HepG2 (cell line): ENCODE measurements around the gene PPIP5K1. TPM values are rescaled to one million over a fixed set of nuclear protein-coding genes. Genes with fewer than 3 reads are reported as not detected.
"Not testable (repeated sequence)": the region's sequence is repeated elsewhere in the genome, so short reads cannot be mapped to it uniquely, and the experiment has no call there.

ENCODE experiments used
- ATAC-seq: fragments of 200-7000 bp; cut with Tn5 transposase; 3 replicates; pipeline ENCODE4 v1.9.1; 2020; ENCODE audit warnings: mild to moderate bottlenecking, moderate library complexity
- BruUV-seq: library from RNA; stranded (reverse); fragments of 400-500 nt; replicated peaks from 2 replicates; lab custom pipeline; 2021; lab: Mats Ljungman, UMichigan
- CTCF ChIA-PET: fragments of 300-600 bp; formaldehyde crosslinking; extraction: SDS; loops from one replicate; lab custom pipeline; 2021; ENCODE audit warnings: low total read pairs, inconsistent platforms, low intra/inter-chr PET ratio; lab: Yijun Ruan, JAX
- POLR2A ChIA-PET: fragments of 350-600 bp; sonication (Branson Sonifier 250); formaldehyde crosslinking; loops from one replicate; lab custom pipeline; 2020; ENCODE audit warnings: antibody characterized with exemption, inconsistent platforms; lab: Yijun Ruan, JAX
- DNase-seq: peaks from one replicate; pipeline ENCODE4 v3.0.0-alpha.2; 2015; ENCODE audit warnings: low spot score
- FAIRE-seq: peaks from 3 replicates; lab custom pipeline; 2011; peaks lifted over from hg19 to GRCh38; lab: Jason Lieb, UNC
- H2AFZ ChIP-seq: one replicate; pipeline ENCODE4 v1.6.1; 2011; ENCODE audit warnings: low read length, inconsistent platforms
- H3K27ac ChIP-seq: fragments of 300-600 bp; 3 replicates; pipeline ENCODE4 v1.8.0; 2011; ENCODE audit warnings: mixed run types, mild to moderate bottlenecking, mixed read lengths, low read length, inconsistent platforms; ENCODE audit not compliant: insufficient read depth; ENCODE audit errors: extremely low read length
- H3K27me3 ChIP-seq, 2 experiments: fragments of 200-600 bp in 1 of 2; 2 replicates in 1 of 2; 3 replicates in 1 of 2; pipeline versions ENCODE4 v1.6.0 to v1.8.0; 2011; ENCODE audit warnings: low read length in 2 of 2, mild to moderate bottlenecking in 2 of 2, moderate library complexity in 2 of 2, inconsistent platforms in 1 of 2; ENCODE audit not compliant: insufficient read depth in 2 of 2, control insufficient read depth in 1 of 2
- H3K36me3 ChIP-seq, 2 experiments: fragments of 200-600 bp in 1 of 2; replicated peaks in 1 of 2; 2 replicates in 1 of 2; 3 replicates in 1 of 2; pipeline versions ENCODE4 v1.5.1 to v1.8.0; 2011; ENCODE audit warnings: low read length in 2 of 2, inconsistent platforms in 1 of 2; ENCODE audit not compliant: insufficient read depth in 2 of 2, control insufficient read depth in 1 of 2
- H3K4me1 ChIP-seq: 2 replicates; pipeline ENCODE4 v1.5.1; 2012; ENCODE audit warnings: low read length, inconsistent platforms; ENCODE audit not compliant: insufficient read depth
- H3K4me2 ChIP-seq: 2 replicates; pipeline ENCODE4 v1.6.0; 2011; ENCODE audit warnings: low read depth, low read length, inconsistent platforms
- H3K4me3 ChIP-seq, 3 experiments: fragments of 200-600 bp in 1 of 3; sonication (generic), shearing (Covaris generic) in 1 of 3; replicated peaks in 1 of 3; 2 replicates each; pipeline ENCODE4 v1.5.1; 2011 to 2016; ENCODE audit warnings: low read length in 3 of 3, inconsistent platforms in 2 of 3, low read depth in 2 of 3, mild to moderate bottlenecking in 2 of 3, control low read depth in 1 of 3, mixed read lengths in 1 of 3; ENCODE audit not compliant: insufficient read depth in 1 of 3
- H3K79me2 ChIP-seq: one replicate; pipeline ENCODE4 v1.6.1; 2011; ENCODE audit warnings: low read length, inconsistent platforms; ENCODE audit not compliant: insufficient read depth
- H3K9ac ChIP-seq: 2 replicates; pipeline ENCODE4 v1.6.0; 2011; ENCODE audit warnings: mild to moderate bottlenecking, low read depth, low read length, inconsistent platforms; ENCODE audit not compliant: insufficient read depth
- H3K9me3 ChIP-seq: 2 replicates; pipeline ENCODE4 v1.5.1; 2012; ENCODE audit warnings: mild to moderate bottlenecking, low read length
- H4K20me1 ChIP-seq: 2 replicates; pipeline ENCODE4 v1.6.0; 2011; ENCODE audit warnings: inconsistent platforms, mild to moderate bottlenecking, low read length, moderate library complexity; ENCODE audit not compliant: insufficient read depth
- ATF7 ChIP-seq, 2 experiments: fragments of 450-650 bp in 1 of 2; sonication (generic) in 1 of 2; formaldehyde crosslinking in 1 of 2; IDR thresholded peaks; 2 replicates each; pipeline versions ENCODE4 v1.4.0 to v1.6.1; 2016 to 2020; ENCODE audit warnings: antibody characterized with exemption in 1 of 2, mild to moderate bottlenecking in 1 of 2, missing genetic modification reagents in 1 of 2
- HHEX ChIP-seq: IDR thresholded peaks from 2 replicates; pipeline ENCODE4 v1.6.1; 2016; ENCODE audit warnings: control low read depth
- MAF1 ChIP-seq: sonication (generic); formaldehyde crosslinking; IDR thresholded peaks from 2 replicates; pipeline ENCODE4 v1.5.0; 2020; ENCODE audit warnings: missing genetic modification reagents, borderline replicate concordance
- MTF2 ChIP-seq: sonication (generic); formaldehyde crosslinking; IDR thresholded peaks from 2 replicates; pipeline ENCODE4 v1.5.0; 2020; ENCODE audit warnings: missing genetic modification reagents, borderline replicate concordance
- TAF15 ChIP-seq: fragments of 200-400 bp; formaldehyde crosslinking; IDR thresholded peaks from one replicate; pipeline ENCODE4 v1.6.1; 2018; ENCODE audit warnings: mild to moderate bottlenecking, low read depth, low read length; ENCODE audit not compliant: poor library complexity, severe bottlenecking
- ZBTB49 ChIP-seq: sonication (generic); formaldehyde crosslinking; IDR thresholded peaks from 2 replicates; pipeline ENCODE4 v1.4.0; 2020; ENCODE audit warnings: missing genetic modification reagents, borderline replicate concordance
- ZGPAT ChIP-seq: IDR thresholded peaks from 2 replicates; pipeline ENCODE4 v1.6.1; 2016; ENCODE audit warnings: mild to moderate bottlenecking
- ZHX1 ChIP-seq: sonication (generic); formaldehyde crosslinking; IDR thresholded peaks from 2 replicates; pipeline ENCODE4 v1.8.1; 2022; ENCODE audit warnings: low read depth, mild to moderate bottlenecking, missing genetic modification reagents
- ZNF749 ChIP-seq: sonication (generic); formaldehyde crosslinking; IDR thresholded peaks from 2 replicates; pipeline ENCODE4 v1.8.0; 2022; ENCODE audit warnings: mild to moderate bottlenecking, missing genetic modification reagents, moderate library complexity, borderline replicate concordance
- WGBS: methylation state at CpG from one replicate; pipeline ENCODE4 v1.1.6; 2017; ENCODE audit warnings: low lambda C conversion rate; 5-methylcytosine and 5-hydroxymethylcytosine counted together
- in situ Hi-C: cut with HindIII; loops from 2 replicates; pipeline ENCODE4 v1.10.0; 2017; ENCODE audit warnings: low pct_unique_long_range_greater_than_20kb; ENCODE audit not compliant: extremely low pct_ligation_motif_present
- intact Hi-C: fragments of 100-400 bp; cut with micrococcal nuclease; formaldehyde crosslinking; loops from one replicate; pipeline ENCODE4 v1.10.0; 2022; ENCODE audit not compliant: unreplicated experiment
- polyA plus RNA-seq, 8 experiments: library from polyadenylated mRNA; depleted of rRNA in 3 of 8; stranded (reverse) in 7 of 8; unstranded in 1 of 8; fragments of >200 nt; fragmentation: Illumina TruSeq in 4 of 8; extraction: Trizol in 4 of 8; gene quantifications; 2 replicates each; pipeline versions ENCODE4 v1.2.1 to v1.2.3, GENCODE V29; 2011 to 2016; ENCODE audit warnings: low read depth in 4 of 8, missing spikeins in 1 of 8, mixed read lengths in 1 of 8; ENCODE audit not compliant: insufficient read depth in 1 of 8
- total RNA-seq, 5 experiments: library from RNA; depleted of rRNA; stranded (reverse); fragments of >200 nt; fragmentation: Illumina TruSeq; extraction: Trizol; gene quantifications; 2 replicates each; pipeline ENCODE4 v1.2.3, GENCODE V29; 2016; ENCODE audit warnings: low read depth in 1 of 5

The PPIP5K1 gene
- total and polyA plus RNA-seq, 2 of the 13 experiments (the other 11 are each of a cell fraction or from before 2014, with no cell fraction given): 9.9 to 10.9 TPM

- H3K79me2 ChIP-seq, H3K9ac ChIP-seq, H3K27me3 ChIP-seq, BruUV-seq, H3K9me3 ChIP-seq, FAIRE-seq, H2AFZ ChIP-seq, H3K36me3 ChIP-seq, H3K4me3 ChIP-seq, in situ Hi-C loops, CTCF ChIA-PET, H4K20me1 ChIP-seq, H3K4me1 ChIP-seq, DNase-seq, intact Hi-C loops, H3K27ac ChIP-seq, POLR2A ChIA-PET, ATAC-seq, H3K4me2 ChIP-seq: not testable (repeated sequence)
- no CpG with 5 or more reads among the region's 3 CpGs for WGBS
These were observed 27.3 kb downstream of the PPIP5K1 start for GRCh38 chr15:43562753-43563152.

GRCh38 chr15:43552986-43553385, 37.0 kb downstream of the PPIP5K1 start:
- Histone ChIP-seq H3K27me3 (no peaks in the 10 kb centered on the region), H3K4me1 (no peaks in the 10 kb centered on the region), H3K9me3 (no peaks in the 10 kb centered on the region), H4K20me1 (no peaks in the 10 kb centered on the region), H3K4me3 (no peak overlapping the region), H3K79me2 (no peaks in the 10 kb centered on the region), H2AFZ (no peak overlapping the region), H3K4me2 (no peak overlapping the region), H3K27ac (no peak overlapping the region), H3K9ac (no peak overlapping the region), H3K36me3 (no peaks in the 10 kb centered on the region)
- FAIRE-seq (no peak), DNase-seq (no peak), ATAC-seq (no peak)
- no TSS peak for BruUV-seq
- ChIA-PET POLR2A (no interaction called here), CTCF (no interaction called here)
- intact Hi-C loops (no loop called here), in situ Hi-C loops (no loop called here)
- 54% methylated on average over 2 of the region's 2 CpGs for WGBS
- TF ChIP-seq ZGPAT (CRISPR knock-in tag) (no peak), ATF7 (IDR thresholded peaks at IDR 0.05) (no peak), ATF7 (CRISPR knock-in tag; IDR thresholded peaks at IDR 0.05) (no peak), MAF1 (CRISPR knock-in tag) (no peak), ZBTB49 (CRISPR knock-in tag) (no peak), ZNF749 (CRISPR knock-in tag) (no peak), ZHX1 (no peak), HHEX (CRISPR knock-in tag) (no peak), TAF15 (no peak), MTF2 (CRISPR knock-in tag) (no peak)
